Natural killer cell treated with Interleukin-12 subunit alpha and Interleukin-12 subunit beta and Interleukin-15 and Interleukin-18, amount 100 ng/mL, for 72 hours (primary cell): Measurements from ENCODE around the gene FAM227B. TPM values are rescaled to one million over a fixed set of nuclear protein-coding genes. Genes with fewer than 3 reads are reported as not detected.
"Not testable (repeated sequence)": the region's sequence is repeated elsewhere in the genome, so short reads cannot be mapped to it uniquely, and the experiment has no call there.

Source experiments
- ATAC-seq, 2 donors: fragments of 150-1000 bp; cut with Tn5 transposase in 1 of 2; sonication (Bioruptor Pico), chemical (Tn5 transposase) in 1 of 2; 2 replicates each; pipeline ENCODE4 v1.10.0; 2021
- DNase-seq: peaks from one replicate; pipeline ENCODE4 v3.0.0; 2022; ENCODE audit warnings: low spot score
- H3K27ac Mint-ChIP-seq, 2 donors: 1 replicate in 1 of 2; 2 replicates in 1 of 2; pipeline ENCODE4 v1.8.0; 2022; ENCODE audit warnings: mixed read lengths in 2 of 2, mild to moderate bottlenecking in 1 of 2, moderate library complexity in 1 of 2
- H3K27me3 Mint-ChIP-seq, 2 donors: 1 replicate in 1 of 2; 2 replicates in 1 of 2; pipeline ENCODE4 v1.8.0; 2022; ENCODE audit warnings: mixed read lengths in 2 of 2
- H3K36me3 Mint-ChIP-seq: one replicate; pipeline ENCODE4 v1.8.0; 2022; ENCODE audit warnings: mixed read lengths
- H3K4me1 Mint-ChIP-seq, 2 donors: 1 replicate in 1 of 2; 2 replicates in 1 of 2; pipeline ENCODE4 v1.8.0; 2022; ENCODE audit warnings: low read depth in 2 of 2, mixed read lengths in 2 of 2, mild to moderate bottlenecking in 1 of 2
- H3K4me3 Mint-ChIP-seq: one replicate; pipeline ENCODE4 v1.8.0; 2022; ENCODE audit warnings: mixed read lengths
- H3K9me3 Mint-ChIP-seq: 2 replicates; pipeline ENCODE4 v1.8.0; 2022; ENCODE audit warnings: mixed read lengths
- total RNA-seq, 2 donors: library from RNA; stranded (reverse); gene quantifications; one replicate each; pipeline ENCODE4 v1.2.3, GENCODE V29; 2022

Gene FAM227B
- total RNA-seq, 2 donors from 2014 or later: 1.5 to 2.6 TPM

GRCh38 chr15:49592829-49593316 is 27.7 kb downstream of the FAM227B start:
- ATAC-seq, H3K4me1 Mint-ChIP-seq, DNase-seq, H3K27me3 Mint-ChIP-seq, H3K4me3 Mint-ChIP-seq, H3K27ac Mint-ChIP-seq: not testable (repeated sequence)
- Mint-ChIP-seq H3K36me3 (peaks cover 11% of the 10 kb centered on the region), H3K9me3 (peaks cover 11% of the 10 kb centered on the region)

- Mint-ChIP-seq H3K9me3 (no peaks in the 10 kb centered on the region), H3K27me3 (no peaks in the 10 kb centered on the region), H3K36me3 (peaks cover 8% of the 10 kb centered on the region), H3K27ac (no peak overlapping the region), H3K4me3 (no peak overlapping the region), H3K4me1 (peaks cover 0 to 3% of the 10 kb centered on the region in 2 donors)
- DNase-seq (no peak), ATAC-seq (no peak)
Measured at GRCh38 chr15:49589030-49589429, 31.6 kb downstream of the FAM227B start.

- Mint-ChIP-seq H3K9me3 (peaks cover 6% of the 10 kb centered on the region), H3K27me3 (no peaks in the 10 kb centered on the region), H3K36me3 (peaks cover 22% of the 10 kb centered on the region), H3K4me1 (peaks cover 0 to 2% of the 10 kb centered on the region in 2 donors), H3K27ac (no peak overlapping the region), H3K4me3 (no peak overlapping the region)
- ATAC-seq: no peak
- DNase-seq: no peak
Measured at GRCh38 chr15:49573421-49573820, 47.2 kb downstream of the FAM227B start.

GRCh38 chr15:49570672-49571071 is 49.9 kb downstream of the FAM227B start:
- peaks cover 0 to 2% of the 10 kb centered on the region in 2 donors for H3K4me1 Mint-ChIP-seq
- DNase-seq: no peak
- H3K27me3 Mint-ChIP-seq: no peaks in the 10 kb centered on the region
- H3K4me3 Mint-ChIP-seq: no peak overlapping the region
- ATAC-seq: no peak
- H3K27ac Mint-ChIP-seq: no peak overlapping the region
- peaks cover 22% of the 10 kb centered on the region for H3K36me3 Mint-ChIP-seq
- peaks cover 6% of the 10 kb centered on the region for H3K9me3 Mint-ChIP-seq

- Mint-ChIP-seq H3K27ac (no peak overlapping the region), H3K9me3 (peaks cover 6% of the 10 kb centered on the region), H3K36me3 (peaks cover 22% of the 10 kb centered on the region), H3K27me3 (no peaks in the 10 kb centered on the region), H3K4me3 (no peak overlapping the region), H3K4me1 (peaks cover 0 to 2% of the 10 kb centered on the region in 2 donors)
- ATAC-seq (no peak), DNase-seq (no peak)
Measured at GRCh38 chr15:49570174-49570573, 50.4 kb downstream of the FAM227B start.

GRCh38 chr15:49560045-49560444 is 60.6 kb downstream of the FAM227B start:
- H3K36me3 Mint-ChIP-seq: peaks cover 50% of the 10 kb centered on the region
- peaks cover 36% of the 10 kb centered on the region for H3K9me3 Mint-ChIP-seq
- no peak for ATAC-seq
- no peak for DNase-seq
- no peak overlapping the region for H3K27ac Mint-ChIP-seq
- H3K4me1 Mint-ChIP-seq: no peaks in the 10 kb centered on the region
- H3K27me3 Mint-ChIP-seq: peaks cover 0 to 8% of the 10 kb centered on the region in 2 donors
- H3K4me3 Mint-ChIP-seq: no peak overlapping the region

GRCh38 chr15:49558929-49559328 is 61.7 kb downstream of the FAM227B start:
- no peak overlapping the region for H3K27ac Mint-ChIP-seq
- ATAC-seq: no peak
- no peak overlapping the region for H3K4me3 Mint-ChIP-seq
- no peak for DNase-seq
- peaks cover 57% of the 10 kb centered on the region for H3K36me3 Mint-ChIP-seq
- H3K9me3 Mint-ChIP-seq: peaks cover 35% of the 10 kb centered on the region
- H3K4me1 Mint-ChIP-seq: no peaks in the 10 kb centered on the region
- H3K27me3 Mint-ChIP-seq: peaks cover 0 to 14% of the 10 kb centered on the region in 2 donors

- ATAC-seq (no peak), DNase-seq (no peak)
- Mint-ChIP-seq H3K9me3 (peaks cover 24% of the 10 kb centered on the region), H3K27me3 (peaks cover 0 to 10% of the 10 kb centered on the region in 2 donors), H3K36me3 (peaks cover 37% of the 10 kb centered on the region), H3K27ac (no peak overlapping the region), H3K4me3 (no peak overlapping the region), H3K4me1 (no peaks in the 10 kb centered on the region)
Measured at GRCh38 chr15:49556437-49556836, 64.2 kb downstream of the FAM227B start.

GRCh38 chr15:49550342-49550741 is 70.3 kb downstream of the FAM227B start:
- H3K4me3 Mint-ChIP-seq, DNase-seq, ATAC-seq, H3K27ac Mint-ChIP-seq, H3K4me1 Mint-ChIP-seq: not testable (repeated sequence)
- Mint-ChIP-seq H3K27me3 (peaks cover 0 to 20% of the 10 kb centered on the region in 2 donors), H3K9me3 (peaks cover 14% of the 10 kb centered on the region), H3K36me3 (peaks cover 18% of the 10 kb centered on the region)

- H3K4me1 Mint-ChIP-seq: no peaks in the 10 kb centered on the region
- peaks cover 6 to 21% of the 10 kb centered on the region in 2 donors for H3K27me3 Mint-ChIP-seq
- no peak for DNase-seq
Measured at GRCh38 chr15:49538520-49538919, 82.1 kb downstream of the FAM227B start.

GRCh38 chr15:49530092-49530491 is 90.5 kb downstream of the FAM227B start:
- ATAC-seq: no peak
- peaks cover 20% of the 10 kb centered on the region for H3K36me3 Mint-ChIP-seq
- H3K4me3 Mint-ChIP-seq: no peak overlapping the region

More at GRCh38 chr15:49538520-49538919, 82.1 kb downstream of the FAM227B start:
- H3K4me3 Mint-ChIP-seq: no peak overlapping the region
- H3K27ac Mint-ChIP-seq: no peak overlapping the region
- peaks cover 20% of the 10 kb centered on the region for H3K9me3 Mint-ChIP-seq
- ATAC-seq: no peak
- H3K36me3 Mint-ChIP-seq: peaks cover 13% of the 10 kb centered on the region

GRCh38 chr15:49528289-49528688 is 92.3 kb downstream of the FAM227B start:
- Mint-ChIP-seq H3K9me3 (peaks cover 8% of the 10 kb centered on the region), H3K27me3 (peaks cover 3 to 18% of the 10 kb centered on the region in 2 donors), H3K27ac (no peak overlapping the region)

More at GRCh38 chr15:49530092-49530491, 90.5 kb downstream of the FAM227B start:
- Mint-ChIP-seq H3K27me3 (peaks cover 3 to 31% of the 10 kb centered on the region in 2 donors), H3K4me1 (no peaks in the 10 kb centered on the region), H3K27ac (no peak overlapping the region), H3K9me3 (peaks cover 14% of the 10 kb centered on the region)
- no peak for DNase-seq

GRCh38 chr15:49521802-49522201 is 98.8 kb downstream of the FAM227B start:
- ATAC-seq (no peak), DNase-seq (no peak)
- Mint-ChIP-seq H3K4me3 (no peak overlapping the region), H3K27me3 (peaks cover 3 to 24% of the 10 kb centered on the region in 2 donors), H3K9me3 (peaks cover 12% of the 10 kb centered on the region), H3K36me3 (peaks cover 20% of the 10 kb centered on the region), H3K27ac (no peak overlapping the region), H3K4me1 (no peaks in the 10 kb centered on the region)

More at GRCh38 chr15:49528289-49528688, 92.3 kb downstream of the FAM227B start:
- ATAC-seq (no peak), DNase-seq (no peak)
- no peaks in the 10 kb centered on the region for H3K4me1 Mint-ChIP-seq
- H3K4me3 Mint-ChIP-seq: no peak overlapping the region
- H3K36me3 Mint-ChIP-seq: peaks cover 9% of the 10 kb centered on the region

- not testable (repeated sequence) for DNase-seq, H3K4me3 Mint-ChIP-seq, H3K4me1 Mint-ChIP-seq, H3K36me3 Mint-ChIP-seq, H3K9me3 Mint-ChIP-seq, ATAC-seq, H3K27ac Mint-ChIP-seq
- H3K27me3 Mint-ChIP-seq: peaks cover 22 to 23% of the 10 kb centered on the region in 2 donors
Measured at GRCh38 chr15:49512739-49513138, 107.9 kb downstream of the FAM227B start.

- Mint-ChIP-seq H3K4me3 (no peak overlapping the region), H3K9me3 (no peaks in the 10 kb centered on the region), H3K4me1 (no peaks in the 10 kb centered on the region), H3K27ac (no peak overlapping the region), H3K27me3 (peaks cover 0 to 5% of the 10 kb centered on the region in 2 donors), H3K36me3 (peaks cover 9% of the 10 kb centered on the region)
- ATAC-seq (no peak), DNase-seq (no peak)
Measured at GRCh38 chr15:49507261-49507660, 113.4 kb downstream of the FAM227B start.
